ENCODE data around the gene CD200R1. TPM values are rescaled to one million over a fixed set of nuclear protein-coding genes. Genes with fewer than 3 reads are reported as not detected.

CD200R1 gene
- total and polyA plus RNA-seq, 2 of the 8 experiments (the other 6 are each of a cell fraction or from before 2014, with no cell fraction given), result 0.02 TPM; not detected in 1

DNA sequence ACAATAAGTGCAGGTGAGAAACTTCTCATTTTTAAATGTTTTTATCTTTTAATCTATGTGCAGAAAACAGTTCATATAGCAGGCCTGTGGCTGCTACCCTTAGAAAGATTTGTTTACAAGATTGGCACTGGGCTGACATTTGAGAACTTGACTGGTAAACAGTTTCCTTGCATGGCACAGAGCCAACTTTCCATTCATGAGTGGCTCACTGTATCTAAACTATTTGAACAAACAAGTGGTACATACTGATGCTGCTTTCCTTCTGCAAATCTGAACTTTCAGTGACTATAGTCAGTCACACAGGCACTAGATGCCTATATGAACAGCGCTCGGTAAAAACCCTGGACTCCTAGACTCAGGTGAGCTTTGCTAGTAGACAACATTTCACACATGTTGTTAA, 9.6 kb upstream of the CD200R1 start (continued):
- TF ChIP-seq, protein P1, sequence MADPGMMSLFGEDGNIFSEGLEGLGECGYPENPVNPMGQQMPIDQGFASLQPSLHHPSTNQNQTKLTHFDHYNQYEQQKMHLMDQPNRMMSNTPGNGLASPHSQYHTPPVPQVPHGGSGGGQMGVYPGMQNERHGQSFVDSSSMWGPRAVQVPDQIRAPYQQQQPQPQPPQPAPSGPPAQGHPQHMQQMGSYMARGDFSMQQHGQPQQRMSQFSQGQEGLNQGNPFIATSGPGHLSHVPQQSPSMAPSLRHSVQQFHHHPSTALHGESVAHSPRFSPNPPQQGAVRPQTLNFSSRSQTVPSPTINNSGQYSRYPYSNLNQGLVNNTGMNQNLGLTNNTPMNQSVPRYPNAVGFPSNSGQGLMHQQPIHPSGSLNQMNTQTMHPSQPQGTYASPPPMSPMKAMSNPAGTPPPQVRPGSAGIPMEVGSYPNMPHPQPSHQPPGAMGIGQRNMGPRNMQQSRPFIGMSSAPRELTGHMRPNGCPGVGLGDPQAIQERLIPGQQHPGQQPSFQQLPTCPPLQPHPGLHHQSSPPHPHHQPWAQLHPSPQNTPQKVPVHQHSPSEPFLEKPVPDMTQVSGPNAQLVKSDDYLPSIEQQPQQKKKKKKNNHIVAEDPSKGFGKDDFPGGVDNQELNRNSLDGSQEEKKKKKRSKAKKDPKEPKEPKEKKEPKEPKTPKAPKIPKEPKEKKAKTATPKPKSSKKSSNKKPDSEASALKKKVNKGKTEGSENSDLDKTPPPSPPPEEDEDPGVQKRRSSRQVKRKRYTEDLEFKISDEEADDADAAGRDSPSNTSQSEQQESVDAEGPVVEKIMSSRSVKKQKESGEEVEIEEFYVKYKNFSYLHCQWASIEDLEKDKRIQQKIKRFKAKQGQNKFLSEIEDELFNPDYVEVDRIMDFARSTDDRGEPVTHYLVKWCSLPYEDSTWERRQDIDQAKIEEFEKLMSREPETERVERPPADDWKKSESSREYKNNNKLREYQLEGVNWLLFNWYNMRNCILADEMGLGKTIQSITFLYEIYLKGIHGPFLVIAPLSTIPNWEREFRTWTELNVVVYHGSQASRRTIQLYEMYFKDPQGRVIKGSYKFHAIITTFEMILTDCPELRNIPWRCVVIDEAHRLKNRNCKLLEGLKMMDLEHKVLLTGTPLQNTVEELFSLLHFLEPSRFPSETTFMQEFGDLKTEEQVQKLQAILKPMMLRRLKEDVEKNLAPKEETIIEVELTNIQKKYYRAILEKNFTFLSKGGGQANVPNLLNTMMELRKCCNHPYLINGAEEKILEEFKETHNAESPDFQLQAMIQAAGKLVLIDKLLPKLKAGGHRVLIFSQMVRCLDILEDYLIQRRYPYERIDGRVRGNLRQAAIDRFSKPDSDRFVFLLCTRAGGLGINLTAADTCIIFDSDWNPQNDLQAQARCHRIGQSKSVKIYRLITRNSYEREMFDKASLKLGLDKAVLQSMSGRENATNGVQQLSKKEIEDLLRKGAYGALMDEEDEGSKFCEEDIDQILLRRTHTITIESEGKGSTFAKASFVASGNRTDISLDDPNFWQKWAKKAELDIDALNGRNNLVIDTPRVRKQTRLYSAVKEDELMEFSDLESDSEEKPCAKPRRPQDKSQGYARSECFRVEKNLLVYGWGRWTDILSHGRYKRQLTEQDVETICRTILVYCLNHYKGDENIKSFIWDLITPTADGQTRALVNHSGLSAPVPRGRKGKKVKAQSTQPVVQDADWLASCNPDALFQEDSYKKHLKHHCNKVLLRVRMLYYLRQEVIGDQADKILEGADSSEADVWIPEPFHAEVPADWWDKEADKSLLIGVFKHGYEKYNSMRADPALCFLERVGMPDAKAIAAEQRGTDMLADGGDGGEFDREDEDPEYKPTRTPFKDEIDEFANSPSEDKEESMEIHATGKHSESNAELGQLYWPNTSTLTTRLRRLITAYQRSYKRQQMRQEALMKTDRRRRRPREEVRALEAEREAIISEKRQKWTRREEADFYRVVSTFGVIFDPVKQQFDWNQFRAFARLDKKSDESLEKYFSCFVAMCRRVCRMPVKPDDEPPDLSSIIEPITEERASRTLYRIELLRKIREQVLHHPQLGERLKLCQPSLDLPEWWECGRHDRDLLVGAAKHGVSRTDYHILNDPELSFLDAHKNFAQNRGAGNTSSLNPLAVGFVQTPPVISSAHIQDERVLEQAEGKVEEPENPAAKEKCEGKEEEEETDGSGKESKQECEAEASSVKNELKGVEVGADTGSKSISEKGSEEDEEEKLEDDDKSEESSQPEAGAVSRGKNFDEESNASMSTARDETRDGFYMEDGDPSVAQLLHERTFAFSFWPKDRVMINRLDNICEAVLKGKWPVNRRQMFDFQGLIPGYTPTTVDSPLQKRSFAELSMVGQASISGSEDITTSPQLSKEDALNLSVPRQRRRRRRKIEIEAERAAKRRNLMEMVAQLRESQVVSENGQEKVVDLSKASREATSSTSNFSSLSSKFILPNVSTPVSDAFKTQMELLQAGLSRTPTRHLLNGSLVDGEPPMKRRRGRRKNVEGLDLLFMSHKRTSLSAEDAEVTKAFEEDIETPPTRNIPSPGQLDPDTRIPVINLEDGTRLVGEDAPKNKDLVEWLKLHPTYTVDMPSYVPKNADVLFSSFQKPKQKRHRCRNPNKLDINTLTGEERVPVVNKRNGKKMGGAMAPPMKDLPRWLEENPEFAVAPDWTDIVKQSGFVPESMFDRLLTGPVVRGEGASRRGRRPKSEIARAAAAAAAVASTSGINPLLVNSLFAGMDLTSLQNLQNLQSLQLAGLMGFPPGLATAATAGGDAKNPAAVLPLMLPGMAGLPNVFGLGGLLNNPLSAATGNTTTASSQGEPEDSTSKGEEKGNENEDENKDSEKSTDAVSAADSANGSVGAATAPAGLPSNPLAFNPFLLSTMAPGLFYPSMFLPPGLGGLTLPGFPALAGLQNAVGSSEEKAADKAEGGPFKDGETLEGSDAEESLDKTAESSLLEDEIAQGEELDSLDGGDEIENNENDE (IDR thresholded peaks at IDR 0.05; ENCODE audit: insufficient replicate concordance, low read length), result no peak
- TF ChIP-seq SIX5 (IDR thresholded peaks at IDR 0.05; ENCODE audit: low read depth, low read length) (no peak), CREB1 (IDR thresholded peaks at IDR 0.05) (no peak), TCF12 (IDR thresholded peaks at IDR 0.05; ENCODE audit: low read depth, low read length) (no peak), CBX5 (IDR thresholded peaks at IDR 0.05; ENCODE audit: low read depth, low read length) (no peak), SRF (IDR thresholded peaks at IDR 0.05; ENCODE audit: low read depth, low read length) (no peak)
